Measurements from ENCODE around the gene TACC3. TPM values are rescaled to one million over a fixed set of nuclear protein-coding genes. Genes with fewer than 3 reads are reported as not detected.
A peak's percentile ranks its signal among the peaks of the same experiment; 100 is the strongest.

TACC3 gene
- polyA plus RNA-seq, result 27.8 TPM
- long read RNA-seq, donor 1, partial matches to known transcripts, result 0 of 6 reads
- long read RNA-seq, donor 1, other reads (novel, unspliced or antisense), result 0 of 6 reads
- long read RNA-seq, donor 2, partial matches to known transcripts, result 0 of 6 reads
- long read RNA-seq, donor 2, other reads (novel, unspliced or antisense), result 0 of 6 reads
- long read RNA-seq, donor 3, result 0 reads
- long read RNA-seq, donor 4, result 0 reads
- long read RNA-seq, donor 5, partial matches to known transcripts, result 0 of 4 reads
- long read RNA-seq, donor 5, other reads (novel, unspliced or antisense), result 0 of 4 reads
- long read RNA-seq, donor 6, partial matches to known transcripts, result 0 of 3 reads
- long read RNA-seq, donor 6, other reads (novel, unspliced or antisense), result 0 of 3 reads
- long read RNA-seq, donor 7, partial matches to known transcripts, result 0 of 2 reads
- long read RNA-seq, donor 7, other reads (novel, unspliced or antisense), result 0 of 2 reads
- long read RNA-seq, donor 8, partial matches to known transcripts, result 0 of 4 reads
- long read RNA-seq, donor 8, other reads (novel, unspliced or antisense), result 0 of 4 reads
- long read RNA-seq, donor 9, partial matches to known transcripts, result 0 of 4 reads
- long read RNA-seq, donor 9, other reads (novel, unspliced or antisense), result 0 of 4 reads
- long read RNA-seq, donor 10, partial matches to known transcripts, result 0 of 2 reads
- long read RNA-seq, donor 10, other reads (novel, unspliced or antisense), result 0 of 2 reads
- long read RNA-seq, donor 11, partial matches to known transcripts, result 0 of 3 reads
- long read RNA-seq, donor 11, other reads (novel, unspliced or antisense), result 0 of 3 reads

DNA sequence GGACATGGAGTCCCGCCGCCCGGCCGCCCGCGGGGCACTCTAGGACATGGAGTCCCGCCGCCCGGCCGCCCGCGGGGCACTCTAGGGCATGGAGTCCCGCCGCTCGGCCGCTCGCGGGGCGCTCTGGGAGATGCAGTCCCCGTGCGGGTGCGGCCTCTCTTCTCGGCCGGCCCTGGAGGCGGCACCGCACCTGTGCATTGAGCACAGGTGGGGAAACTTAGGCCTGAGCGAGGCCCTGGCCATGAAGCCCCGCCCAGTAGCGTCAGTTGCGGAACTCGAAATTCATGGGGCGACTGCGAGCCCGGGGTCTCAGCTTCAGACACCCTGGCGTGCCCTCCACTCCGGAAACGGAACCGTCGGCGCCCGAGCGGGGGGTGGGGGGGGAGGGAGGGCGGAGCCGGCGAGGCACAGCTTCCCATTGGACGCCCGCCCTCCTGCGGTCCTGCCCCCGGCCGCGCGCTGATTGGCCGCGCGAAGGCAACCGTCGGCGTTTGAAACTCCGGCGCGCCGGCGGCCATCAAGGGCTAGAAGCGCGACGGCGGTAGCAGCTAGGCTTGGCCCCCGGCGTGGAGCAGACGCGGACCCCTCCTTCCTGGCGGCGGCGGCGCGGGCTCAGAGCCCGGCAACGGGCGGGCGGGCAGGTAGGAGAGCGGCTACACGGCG is at the start of gene TACC3, which contains the start of gene TMEM129:
Gene TACC3, plus strand, starts transcription at position 519 of the 663 bp plus-strand sequence. CDS start 1,901 bp downstream, outside the sequence.
Gene TMEM129, minus strand, starts transcription at position 321 of the 663 bp plus-strand sequence. CDS start 486 bp downstream, outside the sequence.
- H3K4me3 ChIP-seq (ENCODE audit: low read length), result peak within 1 kb of the TSS; percentile 75
- no CpG with 5 or more reads among the region's 83 CpGs for WGBS (ENCODE audit: insufficient coverage, low lambda C conversion rate)
- H3K4me1 ChIP-seq (ENCODE audit: control insufficient read depth, insufficient read depth, low read length), result peaks cover 23% of the 10 kb centered on the region
- peak; percentile 98 to 99 for DNase-seq
- H3K9me3 ChIP-seq (ENCODE audit: control insufficient read depth, low read depth, low read length), result no peaks in the 10 kb centered on the region
- H3K27ac ChIP-seq (ENCODE audit: low read length), result peak within 1 kb of the TSS; percentile 78
- no peaks in the 10 kb centered on the region for H3K27me3 ChIP-seq (ENCODE audit: control insufficient read depth, insufficient read depth, low read length)
- H3K36me3 ChIP-seq (ENCODE audit: control insufficient read depth, insufficient read depth, low read length), result peaks cover 38% of the 10 kb centered on the region

DNA sequence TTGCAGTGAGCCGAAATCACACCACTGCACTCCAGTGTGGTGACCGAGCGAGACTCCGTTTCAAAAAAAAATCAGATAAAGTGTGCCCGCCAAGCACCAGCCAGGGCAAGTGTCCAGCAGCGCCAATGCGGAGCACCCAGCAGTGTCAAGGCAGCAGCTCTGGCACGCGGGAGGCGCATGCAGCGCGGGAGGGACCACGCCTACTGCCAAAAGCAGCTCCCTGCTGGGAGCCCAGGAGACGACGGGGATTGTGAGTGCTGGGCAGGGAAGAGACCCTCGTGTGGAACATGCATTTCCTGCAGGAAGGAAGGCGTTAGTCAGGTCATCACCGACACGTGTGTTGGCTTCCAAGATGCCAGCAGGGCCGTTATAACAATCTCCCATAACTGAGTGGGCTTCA is 47.6 kb upstream of the TACC3 start:
- DNase-seq, result no peak
- Histone ChIP-seq H3K36me3 (ENCODE audit: control insufficient read depth, insufficient read depth, low read length) (no peaks in the 10 kb centered on the region), H3K4me1 (ENCODE audit: control insufficient read depth, insufficient read depth, low read length) (no peaks in the 10 kb centered on the region), H3K9me3 (ENCODE audit: control insufficient read depth, low read depth, low read length) (no peaks in the 10 kb centered on the region), H3K27me3 (ENCODE audit: control insufficient read depth, insufficient read depth, low read length) (no peaks in the 10 kb centered on the region), H3K27ac (ENCODE audit: low read length) (no peak overlapping the region), H3K4me3 (ENCODE audit: low read length) (no peak overlapping the region)
- WGBS (ENCODE audit: insufficient coverage, low lambda C conversion rate), result no CpG with 5 or more reads among the region's 20 CpGs

DNA sequence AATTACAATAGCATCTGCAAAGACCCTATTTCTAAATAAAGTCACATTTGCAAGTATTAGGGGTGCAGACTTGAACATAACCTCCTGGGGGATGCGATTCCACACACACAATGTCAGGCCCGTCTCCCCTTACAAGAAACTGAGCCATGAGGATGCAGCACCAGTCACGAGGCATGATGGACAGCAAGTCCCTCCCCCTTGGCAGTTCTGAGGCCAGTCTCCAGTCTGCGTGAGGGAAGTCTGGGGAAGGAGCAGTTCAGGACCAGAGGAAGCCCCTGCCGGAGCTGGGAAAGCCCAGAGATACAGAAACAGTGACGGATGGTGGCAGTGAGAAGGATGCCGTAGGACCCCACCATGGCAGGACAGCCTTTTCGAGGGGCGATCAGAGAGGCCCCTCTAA is 46.6 kb upstream of the TACC3 start:
- Histone ChIP-seq H3K4me3 (ENCODE audit: low read length) (no peak overlapping the region), H3K36me3 (ENCODE audit: control insufficient read depth, insufficient read depth, low read length) (no peaks in the 10 kb centered on the region), H3K27me3 (ENCODE audit: control insufficient read depth, insufficient read depth, low read length) (no peaks in the 10 kb centered on the region), H3K4me1 (ENCODE audit: control insufficient read depth, insufficient read depth, low read length) (no peaks in the 10 kb centered on the region), H3K27ac (ENCODE audit: low read length) (no peak overlapping the region), H3K9me3 (ENCODE audit: control insufficient read depth, low read depth, low read length) (no peaks in the 10 kb centered on the region)
- DNase-seq, result no peak
- no CpG with 5 or more reads among the region's 9 CpGs for WGBS (ENCODE audit: insufficient coverage, low lambda C conversion rate)

DNA sequence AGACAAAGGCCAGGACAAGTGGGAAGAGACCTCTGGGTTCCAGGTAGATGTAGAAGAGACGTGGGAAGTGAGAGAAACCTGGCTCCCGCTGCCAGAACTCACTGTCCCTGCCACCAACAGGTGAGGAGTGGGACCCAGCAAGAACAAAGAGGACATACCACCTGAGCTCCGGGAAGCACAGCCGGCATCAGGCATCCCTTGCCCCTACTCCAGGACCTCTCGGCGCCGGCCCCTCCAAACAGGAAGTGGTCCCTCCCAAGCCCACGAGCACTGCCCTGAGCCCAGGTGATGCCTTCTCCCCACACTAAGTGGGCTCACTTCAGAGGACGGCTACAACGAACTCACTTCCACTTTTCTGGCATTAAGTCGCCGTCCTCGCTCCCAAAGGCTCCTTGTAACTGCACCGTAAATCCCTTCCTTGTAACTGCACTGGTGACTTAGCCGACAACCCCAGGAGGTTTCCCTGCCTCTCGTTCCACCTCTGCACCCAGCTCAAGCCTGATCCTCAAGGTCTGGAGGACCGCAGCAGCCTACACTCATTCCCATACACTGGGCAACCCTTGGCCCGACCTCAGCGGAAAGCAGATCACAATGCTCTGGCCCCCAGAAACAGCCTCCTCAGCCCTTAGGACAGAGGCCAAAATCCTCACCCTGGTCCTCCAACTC is 46.1 kb upstream of the TACC3 start:
- H3K4me1 ChIP-seq (ENCODE audit: control insufficient read depth, insufficient read depth, low read length), result no peaks in the 10 kb centered on the region
- H3K9me3 ChIP-seq (ENCODE audit: control insufficient read depth, low read depth, low read length), result no peaks in the 10 kb centered on the region
- H3K36me3 ChIP-seq (ENCODE audit: control insufficient read depth, insufficient read depth, low read length), result no peaks in the 10 kb centered on the region
- no peak for DNase-seq
- H3K27ac ChIP-seq (ENCODE audit: low read length), result no peak overlapping the region
- H3K27me3 ChIP-seq (ENCODE audit: control insufficient read depth, insufficient read depth, low read length), result no peaks in the 10 kb centered on the region
- 100% methylated on average over 1 of the region's 19 CpGs for WGBS (ENCODE audit: insufficient coverage, low lambda C conversion rate)
- H3K4me3 ChIP-seq (ENCODE audit: low read length), result no peak overlapping the region

DNA sequence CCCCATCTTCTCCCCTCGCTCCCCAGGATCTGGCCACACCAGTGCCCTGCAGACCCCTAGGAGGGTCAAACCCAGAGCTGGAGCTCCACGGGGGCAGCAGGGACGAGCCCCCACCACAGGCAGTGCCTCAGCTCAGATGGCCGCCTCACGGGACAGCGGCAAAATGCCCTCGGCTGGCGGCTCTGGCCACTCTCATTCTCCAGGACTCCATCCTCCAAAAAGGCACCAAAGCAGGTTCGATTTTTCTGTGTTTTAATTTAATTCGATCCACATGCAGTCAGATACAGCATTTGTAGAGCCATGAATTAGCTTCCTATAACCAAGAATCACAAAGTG is 45.6 kb upstream of the TACC3 start:
- H3K27ac ChIP-seq (ENCODE audit: low read length), result no peak overlapping the region
- no peak for DNase-seq
- WGBS (ENCODE audit: insufficient coverage, low lambda C conversion rate), result no CpG with 5 or more reads among the region's 10 CpGs
- no peaks in the 10 kb centered on the region for H3K27me3 ChIP-seq (ENCODE audit: control insufficient read depth, insufficient read depth, low read length)
- no peak overlapping the region for H3K4me3 ChIP-seq (ENCODE audit: low read length)
- no peaks in the 10 kb centered on the region for H3K9me3 ChIP-seq (ENCODE audit: control insufficient read depth, low read depth, low read length)
- H3K4me1 ChIP-seq (ENCODE audit: control insufficient read depth, insufficient read depth, low read length), result no peaks in the 10 kb centered on the region
- no peaks in the 10 kb centered on the region for H3K36me3 ChIP-seq (ENCODE audit: control insufficient read depth, insufficient read depth, low read length)

DNA sequence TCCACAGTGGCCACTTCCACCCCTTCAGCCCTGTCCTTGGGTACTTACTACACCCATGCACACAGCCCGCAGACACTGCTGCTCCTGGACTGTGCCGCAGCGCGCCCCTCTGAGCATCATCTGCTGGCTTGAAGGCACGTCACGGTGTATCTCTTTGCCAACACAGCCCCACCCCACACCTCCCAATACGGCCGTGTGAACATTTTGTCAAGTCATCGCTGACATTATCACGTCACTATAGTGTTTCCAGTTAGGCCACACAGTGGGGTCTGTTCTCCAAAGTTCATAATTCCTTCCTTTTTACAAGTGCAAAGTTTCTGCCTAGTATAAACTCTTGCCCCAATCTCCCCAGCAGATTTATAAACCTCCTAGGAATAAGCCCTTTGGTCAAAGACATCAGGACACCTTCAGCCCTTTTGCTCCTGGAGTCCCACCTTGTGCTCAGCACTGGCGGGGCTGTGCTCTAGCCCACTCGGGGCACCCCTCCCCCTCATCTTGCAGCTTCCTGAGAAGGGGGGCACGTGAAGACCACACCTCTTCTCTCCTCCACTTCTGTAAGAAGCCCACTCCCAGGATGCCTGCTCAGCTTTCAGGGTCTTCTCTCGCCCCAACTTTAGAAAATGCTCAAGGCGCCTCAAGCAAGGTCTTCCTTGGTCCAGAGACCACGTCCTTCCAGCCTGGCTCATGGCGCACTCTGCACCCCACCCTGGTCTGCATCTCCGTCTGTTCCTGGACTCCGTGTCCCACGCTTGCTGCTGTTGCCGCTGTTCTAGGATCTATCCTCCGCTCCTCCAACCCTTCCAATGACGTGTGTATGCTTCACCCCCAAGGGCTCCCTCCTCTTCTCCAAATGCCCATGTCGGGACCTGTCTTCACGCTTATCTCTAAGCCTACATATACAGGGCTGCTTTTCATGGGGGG is 44.5 kb upstream of the TACC3 start:
- no peaks in the 10 kb centered on the region for H3K27me3 ChIP-seq (ENCODE audit: control insufficient read depth, insufficient read depth, low read length)
- H3K36me3 ChIP-seq (ENCODE audit: control insufficient read depth, insufficient read depth, low read length), result no peaks in the 10 kb centered on the region
- H3K27ac ChIP-seq (ENCODE audit: low read length), result no peak overlapping the region
- WGBS (ENCODE audit: insufficient coverage, low lambda C conversion rate), result no CpG with 5 or more reads among the region's 25 CpGs
- H3K9me3 ChIP-seq (ENCODE audit: control insufficient read depth, low read depth, low read length), result no peaks in the 10 kb centered on the region
- H3K4me3 ChIP-seq (ENCODE audit: low read length), result no peak overlapping the region
- H3K4me1 ChIP-seq (ENCODE audit: control insufficient read depth, insufficient read depth, low read length), result no peaks in the 10 kb centered on the region
- DNase-seq, result no peak

DNA sequence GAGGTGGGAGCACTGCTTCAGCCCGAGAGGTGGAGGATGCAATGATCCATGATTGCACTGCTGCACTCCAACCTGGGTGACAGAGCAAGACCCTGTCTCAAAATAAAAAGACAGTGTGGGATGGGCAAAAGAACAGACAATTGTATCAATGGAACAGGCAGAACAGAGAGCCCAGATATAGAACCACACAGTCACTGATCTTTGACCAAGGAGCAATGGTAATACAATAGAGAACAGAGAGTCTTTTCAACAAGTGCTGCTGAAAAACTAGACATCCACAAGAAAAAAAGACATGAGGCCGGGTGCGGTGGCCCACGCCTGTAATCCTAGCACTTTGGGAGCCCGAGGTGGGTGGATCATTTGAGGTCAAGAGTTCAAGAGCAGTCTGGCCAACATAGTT is 43.1 kb upstream of the TACC3 start:
- WGBS (ENCODE audit: insufficient coverage, low lambda C conversion rate), result 80% methylated on average over 1 of the region's 5 CpGs
- H3K27me3 ChIP-seq (ENCODE audit: control insufficient read depth, insufficient read depth, low read length), result peaks cover 3% of the 10 kb centered on the region
- no peaks in the 10 kb centered on the region for H3K36me3 ChIP-seq (ENCODE audit: control insufficient read depth, insufficient read depth, low read length)
- no peak overlapping the region for H3K4me3 ChIP-seq (ENCODE audit: low read length)
- no peak for DNase-seq
- no peaks in the 10 kb centered on the region for H3K9me3 ChIP-seq (ENCODE audit: control insufficient read depth, low read depth, low read length)
- no peak overlapping the region for H3K27ac ChIP-seq (ENCODE audit: low read length)
- H3K4me1 ChIP-seq (ENCODE audit: control insufficient read depth, insufficient read depth, low read length), result no peaks in the 10 kb centered on the region

DNA sequence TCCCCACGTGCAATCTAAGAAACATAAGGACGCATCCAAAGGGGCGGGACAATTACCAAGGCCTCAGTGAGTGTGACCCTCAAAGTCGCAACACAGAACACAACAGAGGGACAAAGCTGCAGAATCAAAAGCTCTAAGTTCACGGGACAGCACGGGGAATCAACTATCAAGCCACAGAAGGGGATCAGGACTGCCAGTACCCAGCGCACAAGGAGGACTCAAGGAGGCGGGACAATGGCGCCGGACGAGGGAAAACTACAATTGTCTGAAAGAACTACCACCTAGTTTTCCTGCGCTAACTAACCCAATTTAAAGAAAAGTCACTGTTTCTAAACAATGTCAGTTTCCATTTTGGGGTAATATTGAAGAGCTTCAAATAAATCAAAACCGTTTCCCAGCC is 38.5 kb upstream of the TACC3 start:
- WGBS (ENCODE audit: insufficient coverage, low lambda C conversion rate), result 80% methylated on average over 1 of the region's 13 CpGs
- Histone ChIP-seq H3K27me3 (ENCODE audit: control insufficient read depth, insufficient read depth, low read length) (peaks cover 3% of the 10 kb centered on the region), H3K4me1 (ENCODE audit: control insufficient read depth, insufficient read depth, low read length) (peaks cover 6% of the 10 kb centered on the region), H3K4me3 (ENCODE audit: low read length) (no peak overlapping the region), H3K27ac (ENCODE audit: low read length) (no peak overlapping the region), H3K9me3 (ENCODE audit: control insufficient read depth, low read depth, low read length) (peaks cover 5% of the 10 kb centered on the region), H3K36me3 (ENCODE audit: control insufficient read depth, insufficient read depth, low read length) (no peaks in the 10 kb centered on the region)
- no peak for DNase-seq

DNA sequence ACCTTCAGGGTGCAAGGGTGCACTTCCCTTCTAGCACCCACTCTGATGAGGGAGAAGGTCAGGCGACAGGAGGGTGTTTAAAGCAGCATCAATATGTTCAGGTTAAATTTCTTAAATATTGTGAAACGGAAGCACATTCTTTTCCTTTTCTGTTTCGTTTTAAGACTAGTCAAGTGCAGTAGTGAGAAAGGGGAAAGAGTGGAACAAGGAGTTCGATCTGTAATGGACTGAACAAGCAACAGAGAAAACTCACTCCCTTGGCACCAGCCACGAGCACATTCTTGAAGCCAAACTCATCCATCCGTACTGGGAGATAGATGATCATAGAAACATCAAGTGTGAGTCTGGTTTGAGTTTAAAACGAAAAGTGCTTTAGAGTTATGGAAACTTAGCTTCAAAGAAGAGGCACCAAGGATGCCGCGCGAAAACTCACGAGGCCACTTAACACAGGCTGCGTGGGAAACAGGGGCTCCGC is 38.0 kb upstream of the TACC3 start:
- peak in 1 of 2 donors; percentile 19 for DNase-seq

More for the DNA sequence above, 38.0 kb upstream of the TACC3 start:
- peaks cover 6% of the 10 kb centered on the region for H3K4me1 ChIP-seq (ENCODE audit: control insufficient read depth, insufficient read depth, low read length)
- H3K36me3 ChIP-seq (ENCODE audit: control insufficient read depth, insufficient read depth, low read length), result no peaks in the 10 kb centered on the region
- 80% methylated on average over 1 of the region's 13 CpGs for WGBS (ENCODE audit: insufficient coverage, low lambda C conversion rate)
- H3K27me3 ChIP-seq (ENCODE audit: control insufficient read depth, insufficient read depth, low read length), result peaks cover 3% of the 10 kb centered on the region
- peak overlapping the region; percentile 31 for H3K4me3 ChIP-seq (ENCODE audit: low read length)
- peaks cover 5% of the 10 kb centered on the region for H3K9me3 ChIP-seq (ENCODE audit: control insufficient read depth, low read depth, low read length)
- H3K27ac ChIP-seq (ENCODE audit: low read length), result no peak overlapping the region

Data from large intestine (tissue), 12 donors.